DND-41 (cell line): ENCODE measurements around the gene SH3GLB2.
"Not testable (repeated sequence)": the region's sequence is repeated elsewhere in the genome, so short reads cannot be mapped to it uniquely, and the experiment has no call there.

Experiments used
- CTCF ChIP-seq: IDR thresholded peaks from 2 replicates; pipeline ENCODE4 v1.5.1; 2012; ENCODE audit warnings: borderline replicate concordance, low read length, moderate library complexity, mild to moderate bottlenecking; ENCODE audit not compliant: poor library complexity, severe bottlenecking; ENCODE audit errors: extremely low read depth
- EZH2 ChIP-seq: IDR thresholded peaks from 3 replicates; pipeline ENCODE4 v1.6.1; 2012; ENCODE audit warnings: borderline replicate concordance, low read depth, mild to moderate bottlenecking, moderate library complexity, low read length, inconsistent platforms; ENCODE audit not compliant: severe bottlenecking

GRCh38 chr9:128961403-128961802 is 66.7 kb downstream of the SH3GLB2 start:
- TF ChIP-seq CTCF, EZH2: not testable (repeated sequence)
